ENCODE data around the gene PLCB4. TPM values are rescaled to one million over a fixed set of nuclear protein-coding genes. Genes with fewer than 3 reads are reported as not detected.

The PLCB4 gene
- total RNA-seq, 2 experiments from 2014 or later, result not detected

DNA sequence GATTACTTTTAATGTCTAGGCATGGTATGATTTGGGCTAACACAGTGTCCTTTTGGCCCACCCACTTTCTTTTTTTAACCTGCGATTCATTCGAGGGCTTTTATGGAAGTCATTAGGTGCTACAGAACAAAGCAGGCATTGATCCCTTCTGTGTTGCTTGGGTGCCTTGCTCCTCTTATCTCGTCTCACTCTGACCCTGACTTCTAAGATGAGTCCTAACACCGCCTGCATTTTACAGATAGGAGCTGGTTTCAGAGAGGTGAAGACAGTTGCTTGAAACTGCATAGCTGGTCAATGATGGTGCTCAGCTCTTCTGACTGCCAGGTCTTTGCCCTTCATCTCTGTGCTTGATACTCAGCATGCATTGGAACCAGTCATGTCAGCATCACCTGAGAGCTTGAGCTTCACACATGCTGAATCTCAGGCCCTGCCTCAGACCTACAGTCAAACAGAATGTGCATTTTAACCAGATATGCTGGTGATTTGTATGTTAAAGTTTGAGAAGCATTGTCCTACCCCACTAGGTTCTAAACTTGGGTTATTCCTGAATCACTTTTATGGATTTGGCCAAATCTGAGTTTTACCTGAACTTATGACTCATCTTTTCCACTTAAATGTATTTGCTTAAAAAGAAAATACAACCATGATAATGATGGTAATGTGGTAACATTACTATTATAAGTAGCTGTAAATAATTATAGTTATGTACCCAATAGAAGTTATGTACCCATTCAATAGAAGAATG lies 142.3 kb downstream of the PLCB4 start:
- Mint-ChIP-seq H3K9me3 (no peaks in the 10 kb centered on the region), H3K27me3 (no peaks in the 10 kb centered on the region), H3K4me3 (no peak overlapping the region), H3K4me1 (no peaks in the 10 kb centered on the region), H3K36me3 (ENCODE audit: low read depth) (no peaks in the 10 kb centered on the region), H3K27ac (no peak overlapping the region)
- ChIA-PET CTCF (interaction anchor here (0.6 kb wide), 1 partner anchor 676 kb away, joined by 3 read pairs; no protein-coding TSS in a partner anchor), POLR2A (no interaction called here)
- no peak for DNase-seq

DNA sequence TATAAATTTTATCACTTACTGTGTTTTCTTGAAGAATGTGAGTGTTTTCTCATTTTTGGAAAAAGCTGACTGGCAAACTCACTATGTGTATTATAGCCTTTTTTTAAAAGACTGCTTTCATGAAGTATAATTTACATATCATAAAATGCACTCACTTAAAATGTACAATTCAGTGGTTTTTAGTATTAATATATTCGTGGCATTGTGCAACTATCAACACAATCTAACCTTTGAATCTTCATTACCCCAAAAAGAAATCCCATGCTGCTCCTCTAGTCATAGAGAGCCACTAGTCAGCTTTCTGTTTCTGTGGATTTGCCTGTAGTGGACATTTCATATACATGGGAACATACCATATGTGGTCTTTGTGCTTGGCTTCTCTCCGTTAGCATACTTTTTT lies 143.8 kb downstream of the PLCB4 start:
- Mint-ChIP-seq H3K27me3 (no peaks in the 10 kb centered on the region), H3K4me3 (no peak overlapping the region), H3K9me3 (no peaks in the 10 kb centered on the region), H3K4me1 (no peaks in the 10 kb centered on the region), H3K36me3 (ENCODE audit: low read depth) (no peaks in the 10 kb centered on the region), H3K27ac (no peak overlapping the region)
- no peak for DNase-seq
- POLR2A ChIA-PET, result no interaction called here
- CTCF ChIA-PET, result no interaction called here

- H3K4me1 Mint-ChIP-seq, result no peaks in the 10 kb centered on the region
- H3K27me3 Mint-ChIP-seq, result no peaks in the 10 kb centered on the region
- H3K27ac Mint-ChIP-seq, result no peak overlapping the region
These were observed 145.8 kb downstream of the PLCB4 start for GRCh38 chr20:9214685-9215084.

GRCh38 chr20:9215539-9215938 lies 146.7 kb downstream of the PLCB4 start:
- Mint-ChIP-seq H3K4me1 (no peaks in the 10 kb centered on the region), H3K36me3 (ENCODE audit: low read depth) (no peaks in the 10 kb centered on the region), H3K4me3 (no peak overlapping the region), H3K9me3 (no peaks in the 10 kb centered on the region), H3K27ac (no peak overlapping the region), H3K27me3 (no peaks in the 10 kb centered on the region)
- no peak for DNase-seq
- ChIA-PET CTCF (no interaction called here), POLR2A (no interaction called here)

More at GRCh38 chr20:9214685-9215084, 145.8 kb downstream of the PLCB4 start:
- Mint-ChIP-seq H3K36me3 (ENCODE audit: low read depth) (no peaks in the 10 kb centered on the region), H3K9me3 (no peaks in the 10 kb centered on the region), H3K4me3 (no peak overlapping the region)
- ChIA-PET POLR2A (no interaction called here), CTCF (no interaction called here)
- DNase-seq, result no peak

GRCh38 chr20:9218531-9218961 lies 149.7 kb downstream of the PLCB4 start:
- H3K36me3 Mint-ChIP-seq (ENCODE audit: low read depth), result no peaks in the 10 kb centered on the region
- POLR2A ChIA-PET, result no interaction called here
- no peak overlapping the region for H3K27ac Mint-ChIP-seq
- no peak for DNase-seq
- no peaks in the 10 kb centered on the region for H3K4me1 Mint-ChIP-seq
- H3K4me3 Mint-ChIP-seq, result no peak overlapping the region
- no peaks in the 10 kb centered on the region for H3K9me3 Mint-ChIP-seq
- H3K27me3 Mint-ChIP-seq, result no peaks in the 10 kb centered on the region
- CTCF ChIA-PET, result no interaction called here

DNA sequence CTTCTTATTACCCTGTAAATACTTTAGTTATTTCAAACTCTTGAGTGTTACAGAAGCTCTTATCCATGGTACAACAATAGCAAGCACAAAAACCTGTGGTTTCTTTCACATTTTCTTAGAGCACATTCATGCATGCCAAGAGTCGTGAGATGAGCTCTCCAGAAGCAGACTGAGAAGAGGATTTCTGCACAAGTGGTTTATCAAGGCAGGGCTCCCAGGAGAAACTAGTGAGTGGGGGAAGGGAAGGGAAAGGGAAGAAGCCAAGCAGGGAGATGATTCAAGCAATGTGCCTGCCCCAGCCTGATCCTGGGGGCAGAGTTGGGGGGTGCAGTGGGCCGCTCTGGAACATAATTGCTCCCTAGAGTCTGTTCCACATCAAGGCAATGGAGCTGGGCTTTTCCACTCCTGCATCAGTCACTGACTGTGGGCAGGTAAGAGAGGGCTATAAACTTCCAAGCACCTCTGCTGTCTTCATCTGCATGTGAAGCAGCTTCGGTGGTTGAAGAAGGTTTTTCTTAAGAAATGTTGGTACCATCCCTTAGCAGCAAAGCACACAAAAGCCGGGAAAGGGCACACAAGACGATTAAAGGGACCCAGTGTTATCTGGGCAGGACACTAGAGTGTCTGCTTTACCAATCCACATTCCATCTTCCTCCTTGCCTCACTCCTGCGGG lies 152.1 kb downstream of the PLCB4 start:
- H3K4me1 Mint-ChIP-seq, result no peaks in the 10 kb centered on the region
- no peak overlapping the region for H3K27ac Mint-ChIP-seq
- CTCF ChIA-PET, result no interaction called here
- POLR2A ChIA-PET, result no interaction called here
- no peaks in the 10 kb centered on the region for H3K27me3 Mint-ChIP-seq
- no peak overlapping the region for H3K4me3 Mint-ChIP-seq
- DNase-seq, result no peak
- no peaks in the 10 kb centered on the region for H3K9me3 Mint-ChIP-seq
- H3K36me3 Mint-ChIP-seq (ENCODE audit: low read depth), result no peaks in the 10 kb centered on the region

DNA sequence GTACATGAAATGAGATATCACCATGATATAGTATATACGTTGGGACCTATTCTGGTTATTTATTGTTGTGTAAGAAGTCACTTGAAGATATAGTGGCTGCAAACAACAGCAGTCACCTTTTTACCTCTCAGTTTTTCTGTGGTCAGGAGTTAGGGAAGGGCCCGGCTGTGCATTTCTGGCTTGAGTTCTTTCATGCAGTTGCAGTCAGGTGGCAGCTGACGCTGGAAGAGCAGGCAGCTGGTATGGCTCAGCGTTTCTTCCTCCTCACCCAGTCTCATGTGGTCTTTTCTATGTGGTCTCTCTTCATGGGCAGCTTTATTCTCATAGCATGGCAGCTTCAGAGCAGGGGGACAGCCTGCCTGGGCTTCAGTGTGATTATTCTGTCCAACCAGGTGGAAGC lies 154.4 kb downstream of the PLCB4 start:
- H3K36me3 Mint-ChIP-seq (ENCODE audit: low read depth), result no peaks in the 10 kb centered on the region
- ChIA-PET CTCF (no interaction called here), POLR2A (no interaction called here)
- no peak overlapping the region for H3K27ac Mint-ChIP-seq
- no peak overlapping the region for H3K4me3 Mint-ChIP-seq
- no peak for DNase-seq
- no peaks in the 10 kb centered on the region for H3K9me3 Mint-ChIP-seq
- H3K27me3 Mint-ChIP-seq, result no peaks in the 10 kb centered on the region
- H3K4me1 Mint-ChIP-seq, result no peaks in the 10 kb centered on the region

DNA sequence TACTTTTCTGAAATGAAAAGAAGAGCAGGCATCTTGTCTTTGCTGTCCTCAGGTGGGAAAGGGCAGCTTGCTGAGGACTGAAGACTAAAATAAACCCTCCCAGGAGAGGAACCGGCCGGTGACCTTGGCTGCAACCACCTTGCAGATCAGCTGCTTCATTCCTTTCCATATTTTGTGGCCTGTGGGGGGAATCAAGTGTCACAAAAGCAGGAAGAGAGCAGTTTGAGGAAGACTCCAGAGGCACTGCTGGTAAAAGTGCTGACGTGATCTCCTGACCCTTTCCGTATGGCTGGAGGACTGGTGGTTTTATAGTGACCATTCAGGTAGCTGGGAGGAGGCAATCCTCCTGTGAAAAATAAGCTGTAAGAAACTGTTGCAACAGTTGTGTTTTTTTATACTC lies 157.0 kb downstream of the PLCB4 start:
- Mint-ChIP-seq H3K36me3 (ENCODE audit: low read depth) (no peaks in the 10 kb centered on the region), H3K27ac (no peak overlapping the region), H3K9me3 (no peaks in the 10 kb centered on the region), H3K4me3 (no peak overlapping the region), H3K27me3 (no peaks in the 10 kb centered on the region), H3K4me1 (no peaks in the 10 kb centered on the region)
- ChIA-PET POLR2A (no interaction called here), CTCF (no interaction called here)
- no peak for DNase-seq

DNA sequence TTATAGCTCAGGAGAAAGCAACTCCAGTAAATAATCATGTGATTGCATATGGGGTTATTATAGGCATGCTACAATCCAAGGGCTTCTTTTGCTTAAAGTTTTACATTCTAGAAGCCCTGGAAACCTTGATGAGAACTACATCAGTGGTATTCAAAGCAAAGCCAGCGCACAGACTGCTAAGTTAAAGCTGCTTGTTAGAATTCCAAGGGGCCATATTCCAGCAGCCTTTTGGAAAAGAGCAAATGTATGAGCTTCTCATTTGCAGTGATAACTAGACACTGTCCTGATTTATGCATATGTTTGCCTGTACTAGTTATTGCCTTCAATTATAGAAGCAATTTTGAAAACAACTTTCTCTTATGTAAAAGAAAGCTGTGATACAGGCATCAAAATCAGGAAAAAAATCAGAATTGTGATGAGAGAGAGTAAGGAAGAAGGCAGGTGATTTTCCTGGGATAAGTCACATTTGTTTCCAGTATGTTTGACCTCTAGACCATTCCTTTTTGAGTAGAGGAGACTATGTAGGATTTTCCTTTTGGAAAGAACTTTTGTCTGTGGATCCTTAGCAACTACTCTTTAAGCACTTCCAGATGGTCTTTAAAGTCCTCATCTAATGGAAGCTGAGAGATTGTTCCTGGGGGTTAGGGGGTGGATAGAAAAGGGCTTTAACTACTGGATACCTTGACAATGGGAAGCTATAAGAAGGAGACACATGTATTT lies 159.2 kb downstream of the PLCB4 start:
- Mint-ChIP-seq H3K9me3 (no peaks in the 10 kb centered on the region), H3K4me1 (no peaks in the 10 kb centered on the region), H3K4me3 (no peak overlapping the region), H3K27ac (no peak overlapping the region), H3K36me3 (ENCODE audit: low read depth) (no peaks in the 10 kb centered on the region), H3K27me3 (no peaks in the 10 kb centered on the region)
- DNase-seq, result no peak
- CTCF ChIA-PET, result interaction anchor here (1.3 kb wide), 1 partner anchor 60 kb away, joined by 3 read pairs; no protein-coding TSS in a partner anchor
- POLR2A ChIA-PET, result no interaction called here

DNA sequence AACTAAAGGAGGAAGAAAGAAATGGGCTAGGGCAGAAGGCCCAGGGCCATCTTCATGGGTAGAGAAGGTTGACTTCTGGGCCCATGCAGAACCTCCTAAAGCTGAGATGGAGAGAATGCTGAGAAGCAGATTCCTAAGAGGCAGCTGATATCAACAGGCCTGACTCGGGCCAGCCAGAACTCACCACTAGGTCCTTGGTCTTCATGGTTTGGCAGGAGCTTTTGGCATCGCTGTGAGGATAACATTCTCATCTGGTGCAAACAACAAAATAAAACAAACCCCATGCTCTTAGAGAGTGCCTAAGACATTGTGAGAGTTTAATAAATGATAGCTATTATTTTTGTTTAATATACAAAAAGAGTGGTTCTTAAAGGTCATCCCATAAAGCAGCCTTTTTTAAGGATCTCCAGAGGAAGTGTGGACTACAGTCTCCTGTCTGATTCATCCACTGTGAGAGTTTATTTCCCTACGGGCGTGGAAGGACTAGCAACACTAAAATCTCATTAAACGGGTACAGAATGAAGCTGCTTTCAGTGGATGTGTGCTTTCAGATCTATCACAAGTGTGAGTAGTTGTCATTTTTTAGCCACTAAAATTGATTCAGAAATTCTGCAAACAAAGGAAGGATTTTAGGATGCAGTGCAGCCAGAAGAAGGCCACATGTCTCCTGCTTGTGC lies 160.0 kb downstream of the PLCB4 start:
- no peaks in the 10 kb centered on the region for H3K27me3 Mint-ChIP-seq
- ChIA-PET CTCF (interaction anchor here (1.3 kb wide), 1 partner anchor 61 kb away, joined by 3 read pairs; no protein-coding TSS in a partner anchor), POLR2A (interaction anchor here (0.7 kb wide), 1 partner anchor 683 kb away, joined by 4 read pairs; no protein-coding TSS in a partner anchor)
- no peaks in the 10 kb centered on the region for H3K9me3 Mint-ChIP-seq
- DNase-seq, result no peak
- no peak overlapping the region for H3K4me3 Mint-ChIP-seq
- no peak overlapping the region for H3K27ac Mint-ChIP-seq
- no peaks in the 10 kb centered on the region for H3K36me3 Mint-ChIP-seq (ENCODE audit: low read depth)
- no peaks in the 10 kb centered on the region for H3K4me1 Mint-ChIP-seq

GRCh38 chr20:9230406-9230805 lies 161.5 kb downstream of the PLCB4 start:
- Mint-ChIP-seq H3K36me3 (ENCODE audit: low read depth) (no peaks in the 10 kb centered on the region), H3K4me1 (no peaks in the 10 kb centered on the region)
- CTCF ChIA-PET, result no interaction called here

DNA sequence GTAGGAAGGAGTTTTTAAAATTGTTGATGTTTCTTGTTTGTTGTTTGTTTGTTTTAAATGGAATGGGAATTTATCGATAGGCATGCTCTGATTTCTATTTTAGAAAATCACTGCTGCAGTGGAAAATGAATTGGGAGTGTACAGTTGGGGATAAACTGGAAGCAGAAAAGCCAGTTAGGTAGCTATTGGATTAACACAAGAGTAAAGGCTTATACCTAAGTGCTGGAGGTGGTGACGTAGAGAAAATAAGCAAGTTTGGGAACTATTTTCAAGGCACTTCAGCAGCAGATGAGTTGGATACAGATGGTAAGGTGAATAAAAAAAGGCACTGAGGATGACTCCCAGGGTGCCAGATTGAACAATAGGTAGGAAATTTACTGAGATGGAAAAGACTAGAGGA lies 164.9 kb downstream of the PLCB4 start:
- H3K4me3 Mint-ChIP-seq, result no peak overlapping the region
- H3K27ac Mint-ChIP-seq, result no peak overlapping the region
- no peaks in the 10 kb centered on the region for H3K9me3 Mint-ChIP-seq
- H3K4me1 Mint-ChIP-seq, result no peaks in the 10 kb centered on the region
- CTCF ChIA-PET, result no interaction called here
- no peaks in the 10 kb centered on the region for H3K36me3 Mint-ChIP-seq (ENCODE audit: low read depth)
- no peak for DNase-seq
- POLR2A ChIA-PET, result no interaction called here
- no peaks in the 10 kb centered on the region for H3K27me3 Mint-ChIP-seq

More at GRCh38 chr20:9230406-9230805, 161.5 kb downstream of the PLCB4 start:
- no peaks in the 10 kb centered on the region for H3K9me3 Mint-ChIP-seq
- POLR2A ChIA-PET, result no interaction called here
- no peak overlapping the region for H3K4me3 Mint-ChIP-seq
- H3K27me3 Mint-ChIP-seq, result no peaks in the 10 kb centered on the region
- DNase-seq, result no peak
- no peak overlapping the region for H3K27ac Mint-ChIP-seq

DNA sequence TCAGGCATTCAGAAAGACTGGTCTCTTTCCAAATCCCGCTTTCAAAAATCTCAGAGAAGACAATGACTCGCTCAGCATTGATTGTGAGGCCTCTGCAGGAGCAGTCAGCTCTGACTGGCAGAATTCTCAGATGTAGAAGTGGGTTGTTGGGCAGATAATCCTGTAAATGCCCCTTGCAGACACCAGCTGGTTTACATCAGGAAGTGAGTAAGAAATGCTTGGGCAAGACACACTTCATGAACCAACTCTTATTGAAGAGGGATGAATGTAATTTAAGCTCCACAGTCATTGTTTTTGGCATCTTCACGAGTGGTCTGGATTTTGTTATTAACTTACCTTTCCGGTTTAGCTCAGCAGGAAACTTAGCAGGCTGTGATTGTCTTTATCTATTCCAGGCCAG lies 166.6 kb downstream of the PLCB4 start:
- H3K36me3 Mint-ChIP-seq (ENCODE audit: low read depth), result no peaks in the 10 kb centered on the region
- ChIA-PET POLR2A (no interaction called here), CTCF (no interaction called here)
- no peak for DNase-seq
- H3K9me3 Mint-ChIP-seq, result no peaks in the 10 kb centered on the region
- no peak overlapping the region for H3K4me3 Mint-ChIP-seq
- H3K27ac Mint-ChIP-seq, result no peak overlapping the region
- no peaks in the 10 kb centered on the region for H3K27me3 Mint-ChIP-seq
- no peaks in the 10 kb centered on the region for H3K4me1 Mint-ChIP-seq

All from activated CD4-positive, alpha-beta T cell treated with anti-CD3 and anti-CD28 coated beads, Interleukin-2, amount 10 ng/mL, durations not matched to agents 7 days and 5 days (primary cell).